ENCODE results near the gene UCK2. TPM values are rescaled to one million over a fixed set of nuclear protein-coding genes. Genes with fewer than 3 reads are reported as not detected.

UCK2 gene
- total RNA-seq, 1 experiment from 2014 or later: 88.4 TPM

- Histone ChIP-seq H3K36me3 (ENCODE audit: control insufficient read depth in 1 of 2, insufficient read depth in 2 of 2, low read length in 2 of 2) (peaks cover 7 to 31% of the 10 kb centered on the region in 2 experiments; a peak in 3 of 4 replicates), H3K9me3 (ENCODE audit: control insufficient read depth in 1 of 2, insufficient read depth in 1 of 2, low read depth in 1 of 2, low read length in 2 of 2) (no peaks in the 10 kb centered on the region), H3K9ac (ENCODE audit: low read length) (no peak overlapping the region), H2AFZ (ENCODE audit: low read depth, low read length, poor library complexity, severe bottlenecking) (no peak overlapping the region), H3K4me2 (ENCODE audit: low read length) (no peak overlapping the region), H3K27ac (ENCODE audit: low read depth, low read length) (no peak overlapping the region), H3K4me1 (ENCODE audit: control insufficient read depth in 1 of 2, insufficient read depth in 2 of 2, low read length in 2 of 2) (peaks cover 0 to 8% of the 10 kb centered on the region in 2 experiments; a peak in 1 of 4 replicates), H3K9me2 (ENCODE audit: insufficient read depth) (no peaks in the 10 kb centered on the region), H3K27me3 (ENCODE audit: insufficient read depth, low read length) (no peaks in the 10 kb centered on the region), H3K4me3 (replicated peaks in 1 of 2; ENCODE audit: low read depth in 1 of 2, low read length in 2 of 2) (no peak overlapping the region), H4K20me1 (ENCODE audit: insufficient read depth) (no peaks in the 10 kb centered on the region), H3K79me2 (ENCODE audit: insufficient read depth, low read length) (peaks cover 78% of the 10 kb centered on the region)
- RAD21 ChIA-PET (ENCODE audit: low non-redundant PET in 1 of 2, low total read pairs in 2 of 2, uncharacterized antibody in 2 of 2, unreplicated experiment in 2 of 2): no interaction called here
- BruUV-seq (replicated peaks): no TSS peak
- intact Hi-C loops (cut with micrococcal nuclease): no loop called here
- POLR2A ChIA-PET: no interaction called here
- DNase-seq (ENCODE audit: low read depth, low spot score) (no peak), ATAC-seq (no peak)
- CTCF ChIA-PET: no interaction called here
- TF ChIP-seq SP1 (IDR thresholded peaks at IDR 0.05; ENCODE audit: low read depth) (no peak), YY1 (IDR thresholded peaks at IDR 0.05; ENCODE audit: extremely low read depth, insufficient replicate concordance, low read depth, low read length) (no peak), CBX3 (IDR thresholded peaks at IDR 0.05; ENCODE audit: low read depth) (no peak), JUND (IDR thresholded peaks at IDR 0.05) (no peak), CTCF (IDR thresholded peaks at IDR 0.05 in 2 of 3, conservative IDR thresholded peaks at IDR 0.05 in 1 of 3; ENCODE audit: borderline replicate concordance in 1 of 3, insufficient read depth in 1 of 3, low read depth in 2 of 3, low read length in 2 of 3) (no peak), POLR2A (IDR thresholded peaks at IDR 0.05; ENCODE audit: borderline replicate concordance, extremely low read depth, insufficient read depth, insufficient read length) (no peak), ZFX (IDR thresholded peaks at IDR 0.05) (no peak), EZH2phosphoT487 (IDR thresholded peaks at IDR 0.05; ENCODE audit: borderline replicate concordance) (no peak), ZBTB33 (IDR thresholded peaks at IDR 0.05; ENCODE audit: extremely low read depth, insufficient replicate concordance, low read length) (no peak), ZNF274 (IDR thresholded peaks at IDR 0.05; ENCODE audit: low read depth, low read length) (no peak), CEBPB (IDR thresholded peaks at IDR 0.05; ENCODE audit: low read depth) (no peak), REST (IDR thresholded peaks at IDR 0.05; ENCODE audit: low read depth) (no peak), EGR1 (IDR thresholded peaks at IDR 0.05; ENCODE audit: low read depth) (no peak), FOSL1 (IDR thresholded peaks at IDR 0.05; ENCODE audit: low read depth) (no peak), SRF (IDR thresholded peaks at IDR 0.05; ENCODE audit: low read depth) (no peak)
These were observed 70.2 kb downstream of the UCK2 start for GRCh38 chr1:165897326-165898303.

Measured in HCT116 (cell line).